ENCODE results near the gene MCTP1. TPM values are rescaled to one million over a fixed set of nuclear protein-coding genes. Genes with fewer than 3 reads are reported as not detected.

Gene MCTP1
- total and polyA plus RNA-seq, 9 of the 15 experiments (the other 6 are each of a cell fraction or from before 2014, with no cell fraction given) = 0.04 to 0.93 (median 0.06) TPM; not detected in 4

- H2AFZ ChIP-seq (ENCODE audit: low read depth, low read length) = no peak overlapping the region
- FAIRE-seq (no peak), ATAC-seq (no peak), DNase-seq (ENCODE audit: extremely low read depth in 1 of 4, low spot score in 3 of 4) (no peak)
- H4K20me1 ChIP-seq (replicated peaks; ENCODE audit: control insufficient read depth, insufficient read depth, low read length) = no peaks in the 10 kb centered on the region
- H3K4me3 ChIP-seq = no peak overlapping the region
- no peak overlapping the region for H3K27ac ChIP-seq (ENCODE audit: extremely low read depth, low read depth, low read length)
- no peaks in the 10 kb centered on the region for H3K79me2 ChIP-seq (ENCODE audit: control insufficient read depth, insufficient read depth, low read length)
- H3K4me1 ChIP-seq (replicated peaks in 1 of 2; ENCODE audit: control insufficient read depth in 2 of 2, insufficient read depth in 2 of 2, low read length in 2 of 2) = no peaks in the 10 kb centered on the region
- ChIA-PET POLR2A (no interaction called here), CTCF (ENCODE audit: low intra/inter-chr PET ratio) (no interaction called here)
- in situ Hi-C loops (cut with MboI) = no loop called here
- H3K9me3 ChIP-seq (replicated peaks; ENCODE audit: control insufficient read depth, insufficient read depth, low read depth, low read length) = no peaks in the 10 kb centered on the region
- TF ChIP-seq SMAD4 (CRISPR knock-in tag; conservative IDR thresholded peaks at IDR 0.05) = no peak
- no peak for TF ChIP-seq ZSCAN32 (CRISPR knock-in tag; IDR thresholded peaks at IDR 0.05)
- no peak for TF ChIP-seq NFRKB (IDR thresholded peaks at IDR 0.05; ENCODE audit: low read depth)
- no peak for TF ChIP-seq PRPF4 (IDR thresholded peaks at IDR 0.05; ENCODE audit: insufficient read depth, low read depth, low read length, poor library complexity, severe bottlenecking)
- no peak for TF ChIP-seq NR0B1 (IDR thresholded peaks at IDR 0.05; ENCODE audit: partially characterized antibody)
- TF ChIP-seq ZNF134 (CRISPR knock-in tag; conservative IDR thresholded peaks at IDR 0.05) = peak; percentile 94
- TF ChIP-seq RBM25 (IDR thresholded peaks at IDR 0.05; ENCODE audit: low read depth, low read length, severe bottlenecking) = peak; percentile 62
- no peaks in the 10 kb centered on the region for H3K27me3 ChIP-seq (ENCODE audit: control insufficient read depth in 2 of 2, insufficient read depth in 2 of 2, low read length in 2 of 2)
- peaks cover 2% of the 10 kb centered on the region for H3K9me1 ChIP-seq (ENCODE audit: control insufficient read depth, insufficient read depth, low read length)
- H3K9ac ChIP-seq (ENCODE audit: insufficient read depth in 1 of 2, low read depth in 2 of 2, low read length in 2 of 2) = no peak overlapping the region
- H3K36me3 ChIP-seq (ENCODE audit: control insufficient read depth, insufficient read depth, low read length) = no peaks in the 10 kb centered on the region
- H3K4me2 ChIP-seq (ENCODE audit: insufficient read depth, low read length) = no peak overlapping the region
- WGBS (ENCODE audit: insufficient coverage, low coverage, missing lambda C conversion rate) = 0% methylated on average over 2 of the region's 2 CpGs
- no TSS peak for BruUV-seq (replicated peaks)
- intact Hi-C loops (cut with micrococcal nuclease) = no loop called here
Observed at GRCh38 chr5:95222836-95223235, 62.1 kb downstream of the MCTP1 start.
